HL-60 (cell line): ENCODE results near the gene NUB1.

ENCODE experiments used
- DNase-seq, 2 experiments: peaks; one replicate each; pipeline ENCODE4 v3.0.0-alpha.2; 2010 to 2020; ENCODE audit warnings: low read depth in 1 of 2, low spot score in 1 of 2
- H3K27ac ChIP-seq: fragments of 250-450 bp; sonication (Bioruptor Pico); replicated peaks from 2 replicates; pipeline ENCODE4 v1.5.1; 2020; ENCODE audit warnings: mild to moderate bottlenecking, moderate library complexity
- H3K27me3 ChIP-seq: fragments of 250-450 bp; sonication (Bioruptor Pico); 2 replicates; pipeline ENCODE4 v1.5.1; 2021; ENCODE audit warnings: mild to moderate bottlenecking, moderate library complexity; ENCODE audit not compliant: insufficient read depth, poor library complexity, severe bottlenecking
- H3K4me3 ChIP-seq: replicated peaks from 2 replicates; pipeline ENCODE4 v1.5.1; 2011; ENCODE audit warnings: mild to moderate bottlenecking, control low read depth, low read length; ENCODE audit not compliant: insufficient read depth
- CTCF ChIP-seq: IDR thresholded peaks from one replicate; pipeline ENCODE4 v1.5.1; 2011; ENCODE audit warnings: low read length, control low read depth, inconsistent platforms; ENCODE audit not compliant: insufficient read depth
- GABPA ChIP-seq: IDR thresholded peaks from 2 replicates; pipeline ENCODE4 v1.6.1; 2012; ENCODE audit warnings: low read depth
- POLR2AphosphoS5 ChIP-seq: IDR thresholded peaks from 2 replicates; pipeline ENCODE4 v1.6.1; 2012; ENCODE audit warnings: low read depth
- SPI1 ChIP-seq: IDR thresholded peaks from 2 replicates; pipeline ENCODE4 v1.6.1; 2012; ENCODE audit warnings: low read depth, mild to moderate bottlenecking, borderline replicate concordance
- TF ChIP-seq, protein P1 (sequence below): IDR thresholded peaks from 2 replicates; pipeline ENCODE4 v1.6.1; 2012; ENCODE audit warnings: low read depth; ENCODE audit not compliant: insufficient replicate concordance

The NUB1 gene

GRCh38 chr7:151321341-151321740 is 20.3 kb upstream of the NUB1 start:
- TF ChIP-seq POLR2AphosphoS5 (no peak), GABPA (no peak), CTCF (no peak), SPI1 (no peak)
- TF ChIP-seq, protein P1, sequence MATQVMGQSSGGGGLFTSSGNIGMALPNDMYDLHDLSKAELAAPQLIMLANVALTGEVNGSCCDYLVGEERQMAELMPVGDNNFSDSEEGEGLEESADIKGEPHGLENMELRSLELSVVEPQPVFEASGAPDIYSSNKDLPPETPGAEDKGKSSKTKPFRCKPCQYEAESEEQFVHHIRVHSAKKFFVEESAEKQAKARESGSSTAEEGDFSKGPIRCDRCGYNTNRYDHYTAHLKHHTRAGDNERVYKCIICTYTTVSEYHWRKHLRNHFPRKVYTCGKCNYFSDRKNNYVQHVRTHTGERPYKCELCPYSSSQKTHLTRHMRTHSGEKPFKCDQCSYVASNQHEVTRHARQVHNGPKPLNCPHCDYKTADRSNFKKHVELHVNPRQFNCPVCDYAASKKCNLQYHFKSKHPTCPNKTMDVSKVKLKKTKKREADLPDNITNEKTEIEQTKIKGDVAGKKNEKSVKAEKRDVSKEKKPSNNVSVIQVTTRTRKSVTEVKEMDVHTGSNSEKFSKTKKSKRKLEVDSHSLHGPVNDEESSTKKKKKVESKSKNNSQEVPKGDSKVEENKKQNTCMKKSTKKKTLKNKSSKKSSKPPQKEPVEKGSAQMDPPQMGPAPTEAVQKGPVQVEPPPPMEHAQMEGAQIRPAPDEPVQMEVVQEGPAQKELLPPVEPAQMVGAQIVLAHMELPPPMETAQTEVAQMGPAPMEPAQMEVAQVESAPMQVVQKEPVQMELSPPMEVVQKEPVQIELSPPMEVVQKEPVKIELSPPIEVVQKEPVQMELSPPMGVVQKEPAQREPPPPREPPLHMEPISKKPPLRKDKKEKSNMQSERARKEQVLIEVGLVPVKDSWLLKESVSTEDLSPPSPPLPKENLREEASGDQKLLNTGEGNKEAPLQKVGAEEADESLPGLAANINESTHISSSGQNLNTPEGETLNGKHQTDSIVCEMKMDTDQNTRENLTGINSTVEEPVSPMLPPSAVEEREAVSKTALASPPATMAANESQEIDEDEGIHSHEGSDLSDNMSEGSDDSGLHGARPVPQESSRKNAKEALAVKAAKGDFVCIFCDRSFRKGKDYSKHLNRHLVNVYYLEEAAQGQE, result no peak
- DNase-seq, result no peak

DNA sequence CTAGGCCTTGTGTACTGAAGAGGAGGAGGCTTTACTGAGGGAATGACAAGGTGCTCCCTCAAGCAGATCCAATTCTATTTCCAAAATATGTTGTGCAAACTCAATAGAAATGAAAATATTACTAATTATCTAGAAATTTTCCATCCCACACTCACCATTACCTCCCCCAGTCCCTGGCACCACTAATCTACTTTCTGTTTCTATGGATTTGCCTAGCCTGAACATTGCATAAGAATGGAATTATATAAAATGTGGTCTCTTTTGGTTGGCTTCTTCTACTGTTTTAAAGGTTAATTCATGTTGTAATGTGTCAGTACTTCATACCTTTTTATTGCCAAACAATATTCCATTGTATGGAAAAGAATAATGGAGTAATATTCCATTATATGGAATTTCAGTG is 18.7 kb upstream of the NUB1 start:
- TF ChIP-seq POLR2AphosphoS5, result no peak
- no peak for TF ChIP-seq SPI1
- TF ChIP-seq CTCF, result no peak
- TF ChIP-seq, protein P1, result no peak
- TF ChIP-seq GABPA, result no peak

More at GRCh38 chr7:151321341-151321740, 20.3 kb upstream of the NUB1 start:
- no peaks in the 10 kb centered on the region for H3K27me3 ChIP-seq
- no peak overlapping the region for H3K27ac ChIP-seq
- no peak overlapping the region for H3K4me3 ChIP-seq

DNA sequence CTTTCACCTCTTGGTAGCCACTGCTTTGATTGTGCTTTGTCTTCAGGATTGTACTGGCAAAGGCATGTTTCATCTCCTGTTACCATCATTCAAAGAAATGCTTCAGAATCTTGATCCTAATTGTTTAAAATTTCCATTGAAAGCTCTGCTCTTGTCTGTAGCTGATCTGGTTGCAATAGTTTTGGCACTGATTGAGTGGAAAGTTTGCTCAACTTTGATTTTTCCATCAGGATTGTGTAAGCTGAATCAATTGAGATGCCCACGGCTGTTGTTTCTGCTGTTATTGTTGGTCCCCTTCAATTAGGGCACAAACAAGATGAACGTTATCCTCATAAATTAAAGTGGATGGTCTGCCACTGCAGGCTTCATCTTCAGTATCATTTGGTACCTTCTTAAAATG is 14.6 kb upstream of the NUB1 start:
- H3K27me3 ChIP-seq, result no peaks in the 10 kb centered on the region
- DNase-seq, result no peak
- TF ChIP-seq SPI1, result no peak
- no peak for TF ChIP-seq CTCF
- TF ChIP-seq GABPA, result no peak
- TF ChIP-seq, protein P1, result no peak
- TF ChIP-seq POLR2AphosphoS5, result no peak
- no peak overlapping the region for H3K27ac ChIP-seq
- H3K4me3 ChIP-seq, result no peak overlapping the region

More for the DNA sequence above, 18.7 kb upstream of the NUB1 start:
- Histone ChIP-seq H3K4me3 (no peak overlapping the region), H3K27me3 (no peaks in the 10 kb centered on the region), H3K27ac (no peak overlapping the region)
- DNase-seq, result no peak
